Mesenchymal stem cell (in vitro differentiated cells and primary cell): ENCODE measurements around the gene ABLIM2.

ENCODE experiments used
- DNase-seq: peaks from one replicate; pipeline ENCODE4 v3.0.0-alpha.2; 2013
- H2AFZ ChIP-seq: one replicate; pipeline ENCODE4 v1.6.1; 2013; ENCODE audit warnings: low read depth, mild to moderate bottlenecking, control low read depth, inconsistent platforms, low read length, moderate library complexity
- H2AK5ac ChIP-seq: 2 replicates; pipeline ENCODE4 v1.6.1; 2013; ENCODE audit warnings: low read length, moderate library complexity, mild to moderate bottlenecking, inconsistent platforms; ENCODE audit not compliant: severe bottlenecking
- H2BK120ac ChIP-seq: one replicate; pipeline ENCODE4 v1.6.1; 2013; ENCODE audit warnings: low read depth, mild to moderate bottlenecking, inconsistent platforms, low read length, moderate library complexity
- H2BK12ac ChIP-seq, 2 experiments: one replicate each; pipeline ENCODE4 v1.6.1; 2013; ENCODE audit warnings: inconsistent platforms in 2 of 2, low read length in 2 of 2, mild to moderate bottlenecking in 2 of 2, moderate library complexity in 2 of 2, control low read depth in 1 of 2
- H2BK15ac ChIP-seq: one replicate; pipeline ENCODE4 v1.6.1; 2013; ENCODE audit warnings: mild to moderate bottlenecking, low read depth, inconsistent platforms; ENCODE audit not compliant: poor library complexity, severe bottlenecking
- H2BK5ac ChIP-seq: 2 replicates; pipeline ENCODE4 v1.6.1; 2013; ENCODE audit warnings: low read depth, mild to moderate bottlenecking, low read length, control low read depth, inconsistent platforms; ENCODE audit not compliant: poor library complexity, severe bottlenecking
- H3K14ac ChIP-seq, 2 experiments: one replicate each; pipeline ENCODE4 v1.6.1; 2013; ENCODE audit warnings: inconsistent platforms in 2 of 2, low read length in 2 of 2, control low read depth in 1 of 2, mild to moderate bottlenecking in 1 of 2, moderate library complexity in 1 of 2
- H3K18ac ChIP-seq, 2 experiments: one replicate each; pipeline ENCODE4 v1.6.1; 2013; ENCODE audit warnings: inconsistent platforms in 2 of 2, low read length in 2 of 2, control low read depth in 1 of 2, low read depth in 1 of 2, mild to moderate bottlenecking in 1 of 2
- H3K23ac ChIP-seq, 2 experiments: one replicate each; pipeline ENCODE4 v1.6.1; 2013; ENCODE audit warnings: inconsistent platforms in 2 of 2, low read length in 2 of 2, mild to moderate bottlenecking in 2 of 2, moderate library complexity in 2 of 2, control low read depth in 1 of 2
- H3K27ac ChIP-seq: 2 replicates; pipeline ENCODE4 v1.5.1; 2013; ENCODE audit warnings: mild to moderate bottlenecking, moderate library complexity, low read length, control low read depth, inconsistent platforms; ENCODE audit not compliant: poor library complexity, severe bottlenecking
- H3K27me3 ChIP-seq, 2 experiments: 2 replicates each; pipeline versions ENCODE4 v1.6.1 to v1.7.0; 2013; ENCODE audit warnings: low read length in 2 of 2, mild to moderate bottlenecking in 2 of 2, moderate library complexity in 2 of 2, control low read depth in 1 of 2, inconsistent platforms in 1 of 2; ENCODE audit not compliant: control insufficient read depth in 1 of 2, insufficient read depth in 1 of 2
- H3K36me3 ChIP-seq, 2 experiments: 2 replicates each; pipeline versions ENCODE4 v1.6.1 to v1.7.0; 2013; ENCODE audit warnings: low read length in 2 of 2, control low read depth in 1 of 2, inconsistent platforms in 1 of 2, low read depth in 1 of 2, mild to moderate bottlenecking in 1 of 2; ENCODE audit not compliant: insufficient read depth in 2 of 2, control insufficient read depth in 1 of 2
- H3K4ac ChIP-seq, 2 experiments: one replicate each; pipeline ENCODE4 v1.6.1; 2013; ENCODE audit warnings: inconsistent platforms in 2 of 2, low read length in 2 of 2, mild to moderate bottlenecking in 2 of 2, moderate library complexity in 2 of 2, control low read depth in 1 of 2, low read depth in 1 of 2
- H3K4me1 ChIP-seq: 2 replicates; pipeline ENCODE4 v1.6.1; 2013; ENCODE audit warnings: low read depth, low read length, control low read depth; ENCODE audit not compliant: control insufficient read depth, insufficient read depth
- H3K4me2 ChIP-seq: 2 replicates; pipeline ENCODE4 v1.6.1; 2013; ENCODE audit warnings: low read length, mild to moderate bottlenecking, inconsistent platforms; ENCODE audit not compliant: poor library complexity, severe bottlenecking
- H3K4me3 ChIP-seq, 2 experiments: 2 replicates each; pipeline versions ENCODE4 v1.5.1 to v1.7.0; 2013; ENCODE audit warnings: low read length in 2 of 2, mild to moderate bottlenecking in 2 of 2, control low read depth in 1 of 2, low read depth in 1 of 2; ENCODE audit not compliant: insufficient read depth in 1 of 2
- H3K79me1 ChIP-seq: replicated peaks from 2 replicates; pipeline ENCODE4 v1.6.1; 2013; ENCODE audit warnings: mild to moderate bottlenecking, control low read depth, low read length, inconsistent platforms; ENCODE audit not compliant: poor library complexity, severe bottlenecking
- H3K9ac ChIP-seq: 2 replicates; pipeline ENCODE4 v1.7.0; 2013; ENCODE audit warnings: mild to moderate bottlenecking, low read length, moderate library complexity
- H3K9me3 ChIP-seq: 2 replicates; pipeline ENCODE4 v1.7.0; 2013; ENCODE audit warnings: mild to moderate bottlenecking, low read length; ENCODE audit not compliant: control insufficient read depth
- H4K8ac ChIP-seq: one replicate; pipeline ENCODE4 v1.6.1; 2013; ENCODE audit warnings: inconsistent platforms, mild to moderate bottlenecking, low read length, moderate library complexity
- H4K91ac ChIP-seq: one replicate; pipeline ENCODE4 v1.6.1; 2013; ENCODE audit warnings: mild to moderate bottlenecking, low read length, inconsistent platforms
- WGBS: methylation state at CpG from one replicate; pipeline ENCODE4 v1.1.7; 2013; ENCODE audit warnings: mixed read lengths; 5-methylcytosine and 5-hydroxymethylcytosine counted together

The ABLIM2 gene

GRCh38 chr4:8029689-8030088 is 128.9 kb downstream of the ABLIM2 start:
- Histone ChIP-seq H3K9me3 (no peaks in the 10 kb centered on the region), H4K91ac (no peak overlapping the region), H2BK12ac (no peak overlapping the region), H3K27me3 (peaks cover 65 to 81% of the 10 kb centered on the region in 2 experiments), H3K18ac (no peak overlapping the region), H2AK5ac (no peak overlapping the region), H3K4ac (no peak overlapping the region), H3K4me1 (peaks cover 9% of the 10 kb centered on the region), H4K8ac (no peak overlapping the region), H2BK120ac (no peak overlapping the region), H2BK15ac (no peak overlapping the region), H2BK5ac (no peak overlapping the region), H3K36me3 (no peaks in the 10 kb centered on the region), H3K4me3 (no peak overlapping the region), H3K4me2 (no peak overlapping the region), H3K23ac (no peak overlapping the region), H3K27ac (no peak overlapping the region), H3K79me1 (no peaks in the 10 kb centered on the region), H3K14ac (no peak overlapping the region), H2AFZ (no peak overlapping the region), H3K9ac (no peak overlapping the region)
- 74% methylated on average over 12 of the region's 12 CpGs for WGBS
- DNase-seq = no peak

GRCh38 chr4:8028884-8029568 is 129.6 kb downstream of the ABLIM2 start:
- Histone ChIP-seq H3K27ac (no peak overlapping the region), H2BK120ac (no peak overlapping the region), H3K4me2 (no peak overlapping the region), H3K18ac (no peak overlapping the region), H3K4ac (no peak overlapping the region), H4K8ac (no peak overlapping the region), H3K9me3 (no peaks in the 10 kb centered on the region), H2BK15ac (no peak overlapping the region), H3K14ac (no peak overlapping the region), H3K9ac (no peak overlapping the region), H3K4me3 (no peak overlapping the region), H2BK12ac (no peak overlapping the region), H3K4me1 (peaks cover 9% of the 10 kb centered on the region), H3K79me1 (no peaks in the 10 kb centered on the region), H4K91ac (no peak overlapping the region), H3K23ac (no peak overlapping the region), H2AK5ac (no peak overlapping the region), H3K27me3 (peaks cover 65 to 85% of the 10 kb centered on the region in 2 experiments), H2AFZ (no peak overlapping the region), H2BK5ac (no peak overlapping the region), H3K36me3 (no peaks in the 10 kb centered on the region)
- DNase-seq = no peak
- 72% methylated on average over 20 of the region's 20 CpGs for WGBS

- Histone ChIP-seq H3K9ac (no peak overlapping the region), H3K9me3 (no peaks in the 10 kb centered on the region), H3K23ac (no peak overlapping the region), H3K18ac (no peak overlapping the region), H3K4me1 (peaks cover 9% of the 10 kb centered on the region), H2AK5ac (no peak overlapping the region), H3K14ac (no peak overlapping the region), H3K4ac (no peak overlapping the region), H4K91ac (no peak overlapping the region), H4K8ac (no peak overlapping the region), H3K27ac (no peak overlapping the region), H3K79me1 (no peaks in the 10 kb centered on the region), H2BK15ac (no peak overlapping the region), H3K4me2 (no peak overlapping the region), H2BK5ac (no peak overlapping the region), H2AFZ (no peak overlapping the region), H2BK12ac (no peak overlapping the region), H3K36me3 (no peaks in the 10 kb centered on the region), H3K27me3 (peaks cover 65 to 84% of the 10 kb centered on the region in 2 experiments), H3K4me3 (no peak overlapping the region), H2BK120ac (no peak overlapping the region)
- WGBS = 90% methylated on average over 2 of the region's 2 CpGs
- no peak for DNase-seq
These were observed 130.2 kb downstream of the ABLIM2 start for GRCh38 chr4:8028368-8028767.

GRCh38 chr4:8026453-8026852 is 132.2 kb downstream of the ABLIM2 start:
- no peak overlapping the region for H2BK15ac ChIP-seq
- 88% methylated on average over 3 of the region's 3 CpGs for WGBS
- H3K14ac ChIP-seq = no peak overlapping the region
- no peak overlapping the region for H4K91ac ChIP-seq
- H3K36me3 ChIP-seq = no peaks in the 10 kb centered on the region
- H2BK5ac ChIP-seq = no peak overlapping the region
- no peak for DNase-seq
- H3K79me1 ChIP-seq = no peaks in the 10 kb centered on the region
- H2AK5ac ChIP-seq = no peak overlapping the region
- H3K4me3 ChIP-seq = no peak overlapping the region
- H2BK120ac ChIP-seq = no peak overlapping the region
- peaks cover 72 to 87% of the 10 kb centered on the region in 2 experiments for H3K27me3 ChIP-seq
- H3K9ac ChIP-seq = no peak overlapping the region
- peaks cover 9% of the 10 kb centered on the region for H3K4me1 ChIP-seq
- H2AFZ ChIP-seq = no peak overlapping the region
- no peak overlapping the region for H2BK12ac ChIP-seq
- H3K18ac ChIP-seq = no peak overlapping the region
- H3K4ac ChIP-seq = no peak overlapping the region
- no peak overlapping the region for H3K23ac ChIP-seq
- no peak overlapping the region for H3K4me2 ChIP-seq
- H3K9me3 ChIP-seq = no peaks in the 10 kb centered on the region
- H3K27ac ChIP-seq = no peak overlapping the region
- no peak overlapping the region for H4K8ac ChIP-seq
